Measurements from ENCODE around the gene PPP1R9A. TPM values are rescaled to one million over a fixed set of nuclear protein-coding genes. Genes with fewer than 3 reads are reported as not detected.

The PPP1R9A gene
- total RNA-seq, 2 donors from 2014 or later = not detected

GRCh38 chr7:95317966-95318365 lies 410.6 kb downstream of the PPP1R9A start:
- ATAC-seq (no peak), DNase-seq (ENCODE audit: low spot score in 2 of 2) (no peak)
- Mint-ChIP-seq H3K9me3 (no peaks in the 10 kb centered on the region), H3K27ac (no peak overlapping the region), H3K36me3 (no peaks in the 10 kb centered on the region)

GRCh38 chr7:95318501-95319100 lies 411.2 kb downstream of the PPP1R9A start:
- H3K27ac Mint-ChIP-seq = no peak overlapping the region
- no peaks in the 10 kb centered on the region for H3K9me3 Mint-ChIP-seq

GRCh38 chr7:95319570-95319969 lies 412.2 kb downstream of the PPP1R9A start:
- DNase-seq (ENCODE audit: low spot score in 2 of 2) (no peak), ATAC-seq (no peak)
- Mint-ChIP-seq H3K9me3 (no peaks in the 10 kb centered on the region), H3K36me3 (no peaks in the 10 kb centered on the region), H3K27ac (no peak overlapping the region)

More at GRCh38 chr7:95318501-95319100, 411.2 kb downstream of the PPP1R9A start:
- DNase-seq (ENCODE audit: low spot score in 2 of 2) = no peak
- no peaks in the 10 kb centered on the region for H3K36me3 Mint-ChIP-seq
- no peak for ATAC-seq

- Mint-ChIP-seq H3K9me3 (no peaks in the 10 kb centered on the region), H3K36me3 (peaks cover 0 to 2% of the 10 kb centered on the region in 2 donors), H3K27ac (no peak overlapping the region)
- DNase-seq (ENCODE audit: low spot score in 2 of 2) = no peak
- ATAC-seq = no peak
These were observed 413.3 kb downstream of the PPP1R9A start for GRCh38 chr7:95320651-95321050.

GRCh38 chr7:95321720-95322119 lies 414.3 kb downstream of the PPP1R9A start:
- ATAC-seq (no peak), DNase-seq (ENCODE audit: low spot score in 2 of 2) (no peak)
- Mint-ChIP-seq H3K27ac (no peak overlapping the region), H3K36me3 (peaks cover 0 to 10% of the 10 kb centered on the region in 2 donors), H3K9me3 (peaks cover 0 to 5% of the 10 kb centered on the region in 2 donors)

GRCh38 chr7:95322396-95322795 lies 415.0 kb downstream of the PPP1R9A start:
- peaks cover 0 to 10% of the 10 kb centered on the region in 2 donors for H3K36me3 Mint-ChIP-seq
- peaks cover 0 to 5% of the 10 kb centered on the region in 2 donors for H3K9me3 Mint-ChIP-seq
- ATAC-seq (no peak), DNase-seq (ENCODE audit: low spot score in 2 of 2) (no peak)
- no peak overlapping the region for H3K27ac Mint-ChIP-seq

- Mint-ChIP-seq H3K36me3 (peaks cover 0 to 12% of the 10 kb centered on the region in 2 donors), H3K27ac (no peak overlapping the region), H3K9me3 (peaks cover 4 to 8% of the 10 kb centered on the region in 2 donors)
- no peak for ATAC-seq
- no peak for DNase-seq (ENCODE audit: low spot score in 2 of 2)
These were observed 415.5 kb downstream of the PPP1R9A start for GRCh38 chr7:95322854-95323253.

GRCh38 chr7:95323410-95324129 lies 416.2 kb downstream of the PPP1R9A start:
- Mint-ChIP-seq H3K36me3 (peaks cover 0 to 15% of the 10 kb centered on the region in 2 donors), H3K27ac (no peak overlapping the region), H3K9me3 (peaks cover 7 to 12% of the 10 kb centered on the region in 2 donors)
- DNase-seq (ENCODE audit: low spot score in 2 of 2) = no peak
- ATAC-seq = no peak

GRCh38 chr7:95324431-95324830 lies 417.0 kb downstream of the PPP1R9A start, which contains the start of gene PON1:
Gene PON1, minus strand, starts transcription at chr7:95324532. Its CDS starts 57 bp downstream, at chr7:95324475.
- ATAC-seq (peak; percentile 60 to 79), DNase-seq (ENCODE audit: low spot score in 2 of 2) (peak in 1 of 2 donors; percentile 5)
- H3K9me3 Mint-ChIP-seq = peaks cover 7 to 12% of the 10 kb centered on the region in 2 donors
- no peak within 1 kb of the TSS for H3K27ac Mint-ChIP-seq
- H3K36me3 Mint-ChIP-seq = peaks cover 0 to 15% of the 10 kb centered on the region in 2 donors

GRCh38 chr7:95327356-95327755 lies 420.0 kb downstream of the PPP1R9A start:
- no peak for ATAC-seq
- Mint-ChIP-seq H3K27ac (no peak overlapping the region), H3K9me3 (peaks cover 12% of the 10 kb centered on the region in 2 donors)

GRCh38 chr7:95330204-95330960 lies 423.0 kb downstream of the PPP1R9A start:
- ATAC-seq (peak; percentile 61 to 85), DNase-seq (ENCODE audit: low spot score in 2 of 2) (no peak)

More at GRCh38 chr7:95327356-95327755, 420.0 kb downstream of the PPP1R9A start:
- no peak for DNase-seq (ENCODE audit: low spot score in 2 of 2)
- peaks cover 0 to 23% of the 10 kb centered on the region in 2 donors for H3K36me3 Mint-ChIP-seq

GRCh38 chr7:95330961-95331337 lies 423.6 kb downstream of the PPP1R9A start:
- Mint-ChIP-seq H3K9me3 (peaks cover 11 to 12% of the 10 kb centered on the region in 2 donors), H3K36me3 (peaks cover 0 to 18% of the 10 kb centered on the region in 2 donors), H3K27ac (peak overlapping the region in 1 of 2 donors; percentile 86)
- no peak for DNase-seq (ENCODE audit: low spot score in 2 of 2)
- no peak for ATAC-seq

More at GRCh38 chr7:95330204-95330960, 423.0 kb downstream of the PPP1R9A start:
- Mint-ChIP-seq H3K27ac (peak overlapping the region in 1 of 2 donors; percentile 86), H3K36me3 (peaks cover 0 to 23% of the 10 kb centered on the region in 2 donors), H3K9me3 (peaks cover 12% of the 10 kb centered on the region in 2 donors)

GRCh38 chr7:95334447-95334846 lies 427.1 kb downstream of the PPP1R9A start:
- Mint-ChIP-seq H3K27ac (no peak overlapping the region), H3K36me3 (peaks cover 0 to 8% of the 10 kb centered on the region in 2 donors), H3K9me3 (peaks cover 0 to 5% of the 10 kb centered on the region in 2 donors)
- no peak for DNase-seq (ENCODE audit: low spot score in 2 of 2)
- ATAC-seq = no peak

- peaks cover 0 to 5% of the 10 kb centered on the region in 2 donors for H3K9me3 Mint-ChIP-seq
- H3K27ac Mint-ChIP-seq = no peak overlapping the region
- ATAC-seq (peak in 1 of 2 donors; percentile 40), DNase-seq (ENCODE audit: low spot score in 2 of 2) (no peak)
- H3K36me3 Mint-ChIP-seq = peaks cover 0 to 8% of the 10 kb centered on the region in 2 donors
These were observed 427.7 kb downstream of the PPP1R9A start for GRCh38 chr7:95335093-95335492.

- Mint-ChIP-seq H3K9me3 (no peaks in the 10 kb centered on the region), H3K36me3 (no peaks in the 10 kb centered on the region), H3K27ac (no peak overlapping the region)
- no peak for ATAC-seq
- DNase-seq (ENCODE audit: low spot score in 2 of 2) = no peak
These were observed 431.4 kb downstream of the PPP1R9A start for GRCh38 chr7:95338832-95339231.

- H3K27ac Mint-ChIP-seq = no peak overlapping the region
- ATAC-seq (no peak), DNase-seq (ENCODE audit: low spot score in 2 of 2) (no peak)
- H3K9me3 Mint-ChIP-seq = no peaks in the 10 kb centered on the region
- H3K36me3 Mint-ChIP-seq = no peaks in the 10 kb centered on the region
These were observed 433.1 kb downstream of the PPP1R9A start for GRCh38 chr7:95340491-95340890.

- H3K27ac Mint-ChIP-seq = no peak overlapping the region
- H3K36me3 Mint-ChIP-seq = no peaks in the 10 kb centered on the region
- H3K9me3 Mint-ChIP-seq = no peaks in the 10 kb centered on the region
- DNase-seq (ENCODE audit: low spot score in 2 of 2) (no peak), ATAC-seq (no peak)
These were observed 434.6 kb downstream of the PPP1R9A start for GRCh38 chr7:95342029-95342428.

Data from activated naive CD4-positive, alpha-beta T cell treated with anti-CD3 and anti-CD28 coated beads, Interleukin-2, amount 50 U/mL, for 72 hours (primary cell).